Astrocyte of the cerebellum (primary cell): Measurements from ENCODE around the gene SIM2.

Experiments
- DNase-seq: peaks from one replicate; pipeline ENCODE4 v3.0.0-alpha.2; 2011; ENCODE audit warnings: low read depth
- H3K4me3 ChIP-seq: 2 replicates; pipeline ENCODE4 v1.5.1; 2011; ENCODE audit warnings: mild to moderate bottlenecking, low read depth, low read length, moderate library complexity
- in situ Hi-C: cut with HindIII; loops from 2 replicates; pipeline ENCODE4 v1.10.0; 2017; ENCODE audit warnings: low sequenced_read_pairs
- TF ChIP-seq, protein P1 (sequence below): IDR thresholded peaks from 2 replicates; pipeline ENCODE4 v1.5.1; 2012; ENCODE audit warnings: low read length, low read depth, moderate library complexity, mild to moderate bottlenecking; ENCODE audit errors: missing control alignments

SIM2 gene

DNA sequence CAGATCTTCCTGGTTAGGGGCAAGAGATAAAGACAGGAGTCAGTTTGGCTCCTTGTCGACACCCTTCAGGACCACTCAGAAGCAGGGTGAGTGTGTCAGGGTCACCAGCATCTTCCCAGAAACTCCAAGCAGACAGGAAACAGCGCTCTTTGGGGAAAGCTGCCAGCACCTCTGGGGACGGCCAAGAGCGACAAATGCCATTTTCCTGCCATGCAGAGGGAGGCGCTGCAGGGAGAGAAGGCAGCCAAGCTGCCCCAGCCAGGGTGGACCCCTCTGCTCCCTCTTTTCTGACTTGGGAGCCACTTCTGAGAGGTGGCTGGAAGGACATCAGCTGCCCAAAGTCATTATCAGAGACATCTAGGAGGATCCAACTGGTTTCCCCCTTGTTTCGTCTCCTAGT is 29.0 kb downstream of the SIM2 start:
- TF ChIP-seq, protein P1, sequence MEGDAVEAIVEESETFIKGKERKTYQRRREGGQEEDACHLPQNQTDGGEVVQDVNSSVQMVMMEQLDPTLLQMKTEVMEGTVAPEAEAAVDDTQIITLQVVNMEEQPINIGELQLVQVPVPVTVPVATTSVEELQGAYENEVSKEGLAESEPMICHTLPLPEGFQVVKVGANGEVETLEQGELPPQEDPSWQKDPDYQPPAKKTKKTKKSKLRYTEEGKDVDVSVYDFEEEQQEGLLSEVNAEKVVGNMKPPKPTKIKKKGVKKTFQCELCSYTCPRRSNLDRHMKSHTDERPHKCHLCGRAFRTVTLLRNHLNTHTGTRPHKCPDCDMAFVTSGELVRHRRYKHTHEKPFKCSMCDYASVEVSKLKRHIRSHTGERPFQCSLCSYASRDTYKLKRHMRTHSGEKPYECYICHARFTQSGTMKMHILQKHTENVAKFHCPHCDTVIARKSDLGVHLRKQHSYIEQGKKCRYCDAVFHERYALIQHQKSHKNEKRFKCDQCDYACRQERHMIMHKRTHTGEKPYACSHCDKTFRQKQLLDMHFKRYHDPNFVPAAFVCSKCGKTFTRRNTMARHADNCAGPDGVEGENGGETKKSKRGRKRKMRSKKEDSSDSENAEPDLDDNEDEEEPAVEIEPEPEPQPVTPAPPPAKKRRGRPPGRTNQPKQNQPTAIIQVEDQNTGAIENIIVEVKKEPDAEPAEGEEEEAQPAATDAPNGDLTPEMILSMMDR = no peak
- no peak overlapping the region for H3K4me3 ChIP-seq
- in situ Hi-C loops = loop anchor here (10.0 kb wide), 1 partner anchor 57 kb away; no protein-coding TSS in a partner anchor
- DNase-seq = no peak

DNA sequence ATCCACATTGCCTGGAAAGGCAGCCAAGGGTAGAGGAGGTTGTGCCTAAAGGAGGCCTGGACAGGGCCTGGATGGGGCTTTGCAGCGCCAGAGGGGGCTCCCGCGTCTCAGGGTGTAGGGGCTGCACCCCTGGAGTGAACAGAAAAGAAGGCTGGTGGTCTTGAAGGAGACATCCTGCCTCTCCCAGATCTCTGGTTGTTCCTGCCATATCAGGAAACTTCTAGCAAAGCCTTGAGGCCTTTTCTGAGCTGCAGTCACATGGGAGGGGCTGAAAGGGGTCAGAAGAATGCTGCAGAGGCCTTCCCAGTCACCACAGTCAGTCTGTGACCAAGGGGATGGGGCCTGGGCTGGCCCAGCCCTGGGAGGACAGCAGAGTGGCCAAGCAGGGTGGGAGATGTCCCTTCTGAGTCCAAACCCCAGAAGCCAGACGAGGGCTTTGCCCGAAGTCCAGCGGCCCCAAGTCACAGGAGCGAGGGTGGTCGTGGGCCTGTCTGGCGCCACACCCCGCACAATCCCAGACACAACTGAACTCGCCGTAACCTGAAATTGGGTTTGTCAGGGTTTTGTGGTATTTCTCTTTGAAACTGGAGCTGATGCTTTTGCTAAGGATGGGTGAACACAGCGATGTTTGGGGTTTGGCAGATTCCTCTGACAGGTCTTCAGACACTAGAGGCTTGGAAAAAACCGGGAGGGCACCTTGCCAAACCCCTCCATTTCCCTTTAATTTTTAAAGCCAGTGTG is 29.6 kb downstream of the SIM2 start:
- peak; percentile 31 for DNase-seq
- no peak overlapping the region for H3K4me3 ChIP-seq
- in situ Hi-C loops = loop anchor here (10.0 kb wide), 1 partner anchor 56 kb away; no protein-coding TSS in a partner anchor
- TF ChIP-seq, protein P1 = no peak

DNA sequence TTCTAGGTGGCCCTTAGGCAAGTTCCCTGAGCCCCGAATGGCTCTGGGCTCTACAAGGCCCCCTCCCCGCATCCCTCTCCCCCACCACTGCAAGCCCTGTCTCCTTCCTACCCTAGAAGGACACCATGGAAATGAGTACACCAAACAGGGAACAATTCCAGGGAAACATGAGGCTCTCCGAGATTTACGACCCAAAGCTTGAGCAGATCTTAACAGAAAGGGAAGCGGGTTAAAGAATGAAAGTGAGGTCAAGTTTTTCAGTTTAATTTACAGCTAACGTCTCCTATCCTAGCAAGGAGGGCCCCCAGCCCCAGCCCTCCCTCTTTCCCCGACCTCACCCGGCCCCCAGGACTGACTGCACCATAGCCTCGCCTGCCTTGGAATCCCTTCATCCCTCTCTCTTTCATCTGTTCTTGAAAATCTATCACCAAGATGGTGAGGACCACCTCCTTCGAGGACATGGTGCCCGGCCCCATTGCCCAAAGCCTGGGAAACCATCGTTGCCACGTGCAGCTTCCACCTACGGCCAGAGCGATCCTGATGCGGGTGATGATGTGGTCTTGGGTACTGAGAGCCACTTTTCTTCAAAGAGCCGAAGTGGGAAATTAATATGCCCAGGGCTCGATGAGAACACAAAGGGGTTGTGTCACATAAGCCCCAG is 30.5 kb downstream of the SIM2 start:
- in situ Hi-C loops = loop anchor here (10.0 kb wide), 1 partner anchor 55 kb away; no protein-coding TSS in a partner anchor
- no peak overlapping the region for H3K4me3 ChIP-seq
- no peak for DNase-seq
- TF ChIP-seq, protein P1 = no peak

DNA sequence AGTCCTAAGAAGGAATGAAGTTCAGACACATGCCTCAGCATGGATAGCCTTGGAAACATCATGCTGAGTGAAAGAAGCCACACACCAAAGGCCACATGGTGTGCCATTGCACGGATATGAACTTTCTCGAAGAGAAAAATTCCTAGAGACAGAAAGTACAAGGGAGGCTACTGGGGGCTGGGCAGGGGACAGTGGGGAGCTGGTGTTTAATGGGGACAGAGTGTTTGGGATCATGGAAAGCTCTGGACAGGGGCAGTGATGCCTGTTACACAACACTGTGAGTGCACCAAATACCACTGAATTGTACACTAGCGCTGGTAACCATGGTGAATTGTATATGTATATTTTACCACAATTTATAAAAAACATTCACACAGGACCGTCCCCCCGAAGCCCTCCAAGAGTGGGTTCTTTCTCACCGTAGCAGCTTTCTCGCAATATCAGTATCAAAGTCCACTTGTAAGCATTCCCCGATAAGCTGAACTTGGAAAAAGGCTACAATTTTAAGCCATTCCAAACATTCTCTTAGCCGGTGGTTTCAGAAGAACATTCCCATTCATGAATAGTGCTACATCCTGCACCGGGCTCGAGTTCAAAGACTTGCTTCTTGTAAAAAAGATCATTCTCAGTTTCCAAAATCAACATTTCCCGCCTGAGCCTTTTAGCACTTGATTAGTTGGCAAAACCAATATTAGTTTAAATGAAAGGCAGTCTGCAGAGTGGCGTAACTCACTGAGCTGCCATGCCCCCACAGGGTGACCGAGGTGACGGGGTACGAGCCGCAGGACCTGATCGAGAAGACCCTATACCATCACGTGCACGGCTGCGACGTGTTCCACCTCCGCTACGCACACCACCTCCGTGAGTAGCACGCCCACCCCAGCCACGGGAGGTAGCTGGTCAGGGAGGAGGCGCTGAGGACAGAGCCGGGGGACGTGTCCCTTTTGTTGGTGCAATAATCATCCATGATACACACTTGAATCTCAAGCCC is 31.7 kb downstream of the SIM2 start:
- DNase-seq = no peak
- TF ChIP-seq, protein P1 = no peak
- in situ Hi-C loops = no loop called here
- no peak overlapping the region for H3K4me3 ChIP-seq

DNA sequence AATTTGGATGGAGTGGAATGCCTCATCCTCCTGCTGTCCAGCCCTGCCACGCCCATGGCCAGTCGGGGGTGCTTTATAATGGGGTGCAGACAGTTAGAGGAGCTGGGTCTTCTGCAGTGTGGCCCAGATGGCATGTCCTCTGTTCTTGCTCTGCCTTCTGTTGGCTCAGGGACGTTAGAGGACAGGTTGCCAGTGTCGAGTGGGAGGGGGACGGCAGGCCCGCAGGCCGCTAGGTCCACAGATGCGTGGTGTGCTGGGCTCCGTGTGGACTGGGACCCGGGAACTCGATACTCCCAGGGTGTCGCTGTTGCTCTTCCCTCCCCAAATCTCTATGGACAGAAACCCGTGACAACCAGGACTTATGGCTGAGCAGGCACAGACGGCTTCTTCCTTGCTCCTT is 33.3 kb downstream of the SIM2 start:
- DNase-seq = no peak
- in situ Hi-C loops = no loop called here
- TF ChIP-seq, protein P1 = no peak
- no peak overlapping the region for H3K4me3 ChIP-seq

DNA sequence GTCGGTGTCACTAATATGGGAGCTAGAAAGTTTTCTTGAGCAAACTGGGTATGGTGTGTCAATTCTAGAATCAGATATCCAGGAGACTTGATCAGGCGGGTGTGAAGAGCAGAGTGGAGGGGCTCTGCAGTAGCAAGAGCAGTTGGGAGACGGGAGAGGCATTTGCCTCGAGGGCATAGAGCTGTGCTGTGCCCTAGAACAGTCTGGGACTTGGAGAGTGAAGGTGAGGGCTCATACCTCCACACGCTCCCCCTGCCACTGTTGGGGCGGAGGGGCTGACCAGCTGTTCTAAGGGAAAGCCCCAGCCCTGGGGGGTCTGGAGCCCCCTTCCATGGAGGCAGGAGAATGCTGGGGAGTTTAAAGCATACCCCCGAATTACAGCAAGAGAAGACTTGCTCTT is 33.8 kb downstream of the SIM2 start:
- TF ChIP-seq, protein P1 = no peak
- DNase-seq = no peak
- H3K4me3 ChIP-seq = no peak overlapping the region
- in situ Hi-C loops = no loop called here
